Subcutaneous adipose tissue (tissue), 4 donors: ENCODE results near the gene NAALAD2. TPM values are rescaled to one million over a fixed set of nuclear protein-coding genes. Genes with fewer than 3 reads are reported as not detected.

ENCODE experiments used
- CTCF ChIP-seq: fragments of 450-650 bp; IDR thresholded peaks from one replicate; pipeline ENCODE4 v1.5.1; 2016; ENCODE audit warnings: low read depth, mild to moderate bottlenecking, control low read depth, antibody characterized with exemption, moderate library complexity
- total RNA-seq, 4 donors: library from RNA; depleted of rRNA; stranded (reverse); fragments of >200 nt; gene quantifications; one replicate each; pipeline ENCODE4 v1.1.0, GENCODE V29; 2016

Gene NAALAD2
- total RNA-seq, 4 donors from 2014 or later = 3.2 to 17.4 (median 7.7) TPM

GRCh38 chr11:90179923-90180322 is 45.5 kb downstream of the NAALAD2 start:
- TF ChIP-seq CTCF = no peak

- no peak for TF ChIP-seq CTCF
These were observed 53.4 kb downstream of the NAALAD2 start for GRCh38 chr11:90187839-90188238.

- TF ChIP-seq CTCF = no peak
These were observed 54.5 kb downstream of the NAALAD2 start for GRCh38 chr11:90189011-90189410.

- no peak for TF ChIP-seq CTCF
These were observed 58.6 kb downstream of the NAALAD2 start for GRCh38 chr11:90192869-90193582.

GRCh38 chr11:90197377-90197776 is 62.9 kb downstream of the NAALAD2 start:
- no peak for TF ChIP-seq CTCF

GRCh38 chr11:90202342-90202741 is 67.9 kb downstream of the NAALAD2 start:
- TF ChIP-seq CTCF = no peak

- TF ChIP-seq CTCF = no peak
These were observed 69.9 kb downstream of the NAALAD2 start for GRCh38 chr11:90204407-90204806.
